CD14-positive monocyte (primary cell): ENCODE results near the gene LZTR1. TPM values are rescaled to one million over a fixed set of nuclear protein-coding genes. Genes with fewer than 3 reads are reported as not detected.
A peak's percentile ranks its signal among the peaks of the same experiment; 100 is the strongest.

ENCODE experiments used
- DNase-seq, 3 donors: peaks; one replicate each; pipeline ENCODE4 v3.0.0-alpha.2; 2011 to 2022
- H2AFZ ChIP-seq: 2 replicates; pipeline ENCODE4 v1.6.0; 2012; ENCODE audit warnings: mild to moderate bottlenecking, low read depth, low read length, inconsistent platforms; ENCODE audit not compliant: insufficient read depth, poor library complexity, severe bottlenecking
- H3K27ac ChIP-seq, 2 donors: 1 replicate in 1 of 2; 2 replicates in 1 of 2; pipeline ENCODE4 v1.5.1; 2012 to 2013; ENCODE audit warnings: low read length in 2 of 2, control low read depth in 1 of 2, inconsistent platforms in 1 of 2, low read depth in 1 of 2, mild to moderate bottlenecking in 1 of 2
- H3K27me3 ChIP-seq, 2 donors: one replicate each; pipeline versions ENCODE4 v1.6.0 to v1.6.1; 2011 to 2013; ENCODE audit warnings: low read length in 2 of 2; ENCODE audit not compliant: control insufficient read depth in 2 of 2, insufficient read depth in 2 of 2
- H3K36me3 ChIP-seq, 2 donors: replicated peaks in 1 of 2; 1 replicate in 1 of 2; 2 replicates in 1 of 2; pipeline versions ENCODE4 v1.5.1 to v1.6.1; 2012 to 2013; ENCODE audit warnings: low read length in 2 of 2, control low read depth in 1 of 2, inconsistent platforms in 1 of 2, mild to moderate bottlenecking in 1 of 2; ENCODE audit not compliant: insufficient read depth in 2 of 2, control insufficient read depth in 1 of 2
- H3K4me1 ChIP-seq, 2 donors: 1 replicate in 1 of 2; 2 replicates in 1 of 2; pipeline versions ENCODE4 v1.5.1 to v1.6.1; 2012 to 2013; ENCODE audit warnings: low read length in 2 of 2, control low read depth in 1 of 2, inconsistent platforms in 1 of 2, mild to moderate bottlenecking in 1 of 2, moderate library complexity in 1 of 2; ENCODE audit not compliant: insufficient read depth in 2 of 2, control insufficient read depth in 1 of 2
- H3K4me2 ChIP-seq: replicated peaks from 2 replicates; pipeline ENCODE3; 2012; ENCODE audit warnings: low read length, moderate library complexity, mild to moderate bottlenecking; ENCODE audit not compliant: poor library complexity, severe bottlenecking; ENCODE audit errors: extremely low read depth
- H3K4me3 ChIP-seq, 3 experiments: fragments of 200-600 bp in 1 of 3; sonication (generic) in 1 of 3; replicated peaks in 1 of 3; 1 replicate in 2 of 3; 2 replicates in 1 of 3; pipeline ENCODE4 v1.5.1; 2011 to 2013; ENCODE audit warnings: low read length in 3 of 3, mild to moderate bottlenecking in 3 of 3, control low read depth in 2 of 3, low read depth in 2 of 3, inconsistent platforms in 1 of 3, moderate library complexity in 1 of 3
- H3K79me2 ChIP-seq: 2 replicates; pipeline ENCODE4 v1.6.0; 2012; ENCODE audit warnings: mild to moderate bottlenecking, control low read depth, inconsistent platforms, low read length, moderate library complexity; ENCODE audit not compliant: insufficient read depth
- H3K9ac ChIP-seq: 2 replicates; pipeline ENCODE4 v1.6.0; 2017; ENCODE audit warnings: low read length, mild to moderate bottlenecking; ENCODE audit not compliant: insufficient read depth, poor library complexity, severe bottlenecking
- H3K9me3 ChIP-seq, 2 donors: replicated peaks in 1 of 2; 1 replicate in 1 of 2; 2 replicates in 1 of 2; pipeline versions ENCODE4 v1.5.1 to v1.6.1; 2012 to 2013; ENCODE audit warnings: low read length in 2 of 2, control low read depth in 1 of 2; ENCODE audit not compliant: control insufficient read depth in 1 of 2, insufficient read depth in 1 of 2
- H4K20me1 ChIP-seq: 2 replicates; pipeline ENCODE4 v1.6.0; 2012; ENCODE audit warnings: mild to moderate bottlenecking, low read length, control low read depth, moderate library complexity; ENCODE audit not compliant: insufficient read depth
- H3K27ac Mint-ChIP-seq, 7 donors: one replicate each; pipeline ENCODE4 v1.8.0; 2020; ENCODE audit warnings: mild to moderate bottlenecking in 7 of 7, mixed read lengths in 7 of 7, moderate library complexity in 6 of 7, inconsistent platforms in 2 of 7
- H3K27me3 Mint-ChIP-seq, 3 donors: one replicate each; pipeline ENCODE4 v1.8.0; 2021 to 2022; ENCODE audit warnings: low read depth in 3 of 3, mild to moderate bottlenecking in 3 of 3, mixed read lengths in 3 of 3, moderate library complexity in 3 of 3, inconsistent platforms in 1 of 3
- H3K36me3 Mint-ChIP-seq, 2 donors: one replicate each; pipeline ENCODE4 v1.8.0; 2020; ENCODE audit warnings: mixed read lengths in 2 of 2, inconsistent platforms in 1 of 2, mild to moderate bottlenecking in 1 of 2
- H3K4me1 Mint-ChIP-seq: one replicate; pipeline ENCODE4 v1.8.0; 2020; ENCODE audit warnings: mild to moderate bottlenecking, mixed read lengths
- H3K4me3 Mint-ChIP-seq, 2 donors: one replicate each; pipeline ENCODE4 v1.8.0; 2020; ENCODE audit warnings: mild to moderate bottlenecking in 2 of 2, mixed read lengths in 2 of 2, moderate library complexity in 1 of 2
- H3K9me3 Mint-ChIP-seq, 7 donors: one replicate each; pipeline ENCODE4 v1.8.0; 2020 to 2022; ENCODE audit warnings: mixed read lengths in 7 of 7, mild to moderate bottlenecking in 6 of 7, moderate library complexity in 6 of 7, inconsistent platforms in 2 of 7
- WGBS: methylation state at CpG from one replicate; pipeline ENCODE4 v1.1.5; 2013; ENCODE audit warnings: missing lambda C conversion rate; ENCODE audit not compliant: insufficient coverage; 5-methylcytosine and 5-hydroxymethylcytosine counted together
- intact Hi-C, 2 donors: fragments of 100-400 bp; cut with micrococcal nuclease; formaldehyde crosslinking; loops; one replicate each; pipeline versions ENCODE4 v1.15.0 to v1.15.1; 2023
- polyA plus RNA-seq, 3 donors: library from polyadenylated mRNA; depleted of rRNA in 1 of 3; unstranded in 2 of 3; stranded (reverse) in 1 of 3; fragments of 300-500 nt in 2 of 3; fragments of >200 nt in 1 of 3; fragmentation: Illumina TruSeq in 2 of 3; gene quantifications; 1 replicate in 2 of 3; 2 replicates in 1 of 3; pipeline ENCODE4 v1.2.3, GENCODE V29; 2012 to 2021
- TF ChIP-seq, protein P1 (sequence below): fragments of 200-600 bp; IDR thresholded peaks from one replicate; pipeline ENCODE4 v1.8.0; 2022; ENCODE audit warnings: antibody characterized with exemption, mild to moderate bottlenecking

LZTR1 gene
- polyA plus RNA-seq, 3 donors: 7.1 to 63.3 (median 11.5) TPM

- no peak overlapping the region for H3K27ac ChIP-seq
- H4K20me1 ChIP-seq: no peaks in the 10 kb centered on the region
- Mint-ChIP-seq H3K36me3 (peaks cover 55 to 79% of the 10 kb centered on the region in 2 donors), H3K27me3 (peaks cover 0 to 5% (median 3%) of the 10 kb centered on the region in 3 donors), H3K27ac (peak overlapping the region in 1 of 7 donors; percentile 6), H3K4me3 (no peak overlapping the region), H3K4me1 (no peaks in the 10 kb centered on the region), H3K9me3 (no peaks in the 10 kb centered on the region)
- TF ChIP-seq, protein P1, sequence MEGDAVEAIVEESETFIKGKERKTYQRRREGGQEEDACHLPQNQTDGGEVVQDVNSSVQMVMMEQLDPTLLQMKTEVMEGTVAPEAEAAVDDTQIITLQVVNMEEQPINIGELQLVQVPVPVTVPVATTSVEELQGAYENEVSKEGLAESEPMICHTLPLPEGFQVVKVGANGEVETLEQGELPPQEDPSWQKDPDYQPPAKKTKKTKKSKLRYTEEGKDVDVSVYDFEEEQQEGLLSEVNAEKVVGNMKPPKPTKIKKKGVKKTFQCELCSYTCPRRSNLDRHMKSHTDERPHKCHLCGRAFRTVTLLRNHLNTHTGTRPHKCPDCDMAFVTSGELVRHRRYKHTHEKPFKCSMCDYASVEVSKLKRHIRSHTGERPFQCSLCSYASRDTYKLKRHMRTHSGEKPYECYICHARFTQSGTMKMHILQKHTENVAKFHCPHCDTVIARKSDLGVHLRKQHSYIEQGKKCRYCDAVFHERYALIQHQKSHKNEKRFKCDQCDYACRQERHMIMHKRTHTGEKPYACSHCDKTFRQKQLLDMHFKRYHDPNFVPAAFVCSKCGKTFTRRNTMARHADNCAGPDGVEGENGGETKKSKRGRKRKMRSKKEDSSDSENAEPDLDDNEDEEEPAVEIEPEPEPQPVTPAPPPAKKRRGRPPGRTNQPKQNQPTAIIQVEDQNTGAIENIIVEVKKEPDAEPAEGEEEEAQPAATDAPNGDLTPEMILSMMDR: no peak
- H3K4me1 ChIP-seq: no peaks in the 10 kb centered on the region
- no peak for DNase-seq
- no peaks in the 10 kb centered on the region for H3K9me3 ChIP-seq
- no peak overlapping the region for H3K4me3 ChIP-seq
- H3K79me2 ChIP-seq: no peaks in the 10 kb centered on the region
- whole genome bisulfite sequencing: 32% methylated on average over 4 of the region's 17 CpGs
- H2AFZ ChIP-seq: no peak overlapping the region
- no peaks in the 10 kb centered on the region for H3K27me3 ChIP-seq
- intact Hi-C loops: loop anchor here in 1 of 2 donors (10.0 kb wide), 1 partner anchor 55 kb away; the partner anchor contains the start of gene LRRC74B
- H3K4me2 ChIP-seq: no peak overlapping the region
- H3K9ac ChIP-seq: no peak overlapping the region
- H3K36me3 ChIP-seq: peaks cover 64 to 88% of the 10 kb centered on the region in 2 donors
These were observed 7.4 kb downstream of the LZTR1 start for GRCh38 chr22:20989323-20990138.

DNA sequence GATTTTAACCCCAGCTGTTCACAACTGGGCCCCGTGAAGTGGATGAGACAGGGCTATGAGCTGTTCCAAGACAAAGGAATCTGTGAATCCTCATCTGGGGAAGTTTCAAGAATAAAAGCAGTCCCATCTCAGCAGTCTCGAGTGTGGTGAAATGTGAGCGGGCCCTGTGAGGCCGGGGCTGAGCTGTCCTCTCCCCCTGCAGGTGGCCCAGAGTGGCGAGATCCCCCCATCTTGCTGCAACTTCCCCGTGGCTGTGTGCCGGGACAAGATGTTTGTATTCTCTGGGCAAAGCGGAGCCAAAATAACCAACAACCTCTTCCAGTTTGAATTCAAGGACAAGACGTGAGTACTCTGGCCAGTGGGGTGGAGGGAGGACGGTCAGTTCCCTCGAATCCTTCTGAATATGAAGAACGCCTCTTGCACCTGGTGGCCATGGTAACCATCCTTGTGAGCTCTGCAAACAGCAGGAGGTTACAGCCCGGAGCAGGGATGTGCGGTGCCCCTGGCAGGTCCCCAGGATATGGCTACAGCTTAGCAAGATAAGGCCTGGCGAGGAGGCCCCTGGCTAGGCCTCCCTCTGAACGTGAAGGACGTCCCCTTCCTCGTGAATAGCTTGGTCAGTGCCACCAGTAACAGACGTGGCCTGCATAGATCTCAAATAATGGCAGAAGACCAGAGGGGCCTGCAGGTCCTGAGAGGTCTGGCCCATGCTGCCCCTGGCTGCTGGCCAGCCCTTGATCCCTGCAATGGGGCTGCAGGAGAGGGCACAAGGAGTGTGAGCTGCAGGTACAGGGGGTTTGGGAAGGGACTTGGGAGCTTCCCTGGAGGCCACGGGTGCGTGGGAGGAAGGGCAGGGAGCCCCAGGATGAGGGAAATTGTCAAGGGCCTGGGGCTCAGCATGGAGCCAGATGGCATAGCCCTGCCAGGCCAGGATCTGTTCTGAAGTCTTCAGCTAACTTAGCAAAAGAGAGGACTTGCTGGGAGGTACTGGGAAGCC is 8.4 kb downstream of the LZTR1 start:
- WGBS: 89% methylated on average over 19 of the region's 21 CpGs
- peaks cover 70 to 95% of the 10 kb centered on the region in 2 donors for H3K36me3 ChIP-seq
- H3K4me2 ChIP-seq: no peak overlapping the region
- H3K4me3 ChIP-seq: no peak overlapping the region
- H3K4me1 ChIP-seq: no peaks in the 10 kb centered on the region
- no peaks in the 10 kb centered on the region for H3K79me2 ChIP-seq
- H3K9ac ChIP-seq: no peak overlapping the region
- no peaks in the 10 kb centered on the region for H3K9me3 ChIP-seq
- DNase-seq: no peak
- peaks cover 0 to 5% (median 3%) of the 10 kb centered on the region in 3 donors for H3K27me3 Mint-ChIP-seq
- no peak overlapping the region for H2AFZ ChIP-seq
- H3K4me1 Mint-ChIP-seq: no peaks in the 10 kb centered on the region
- no peaks in the 10 kb centered on the region for H4K20me1 ChIP-seq
- TF ChIP-seq, protein P1: no peak
- intact Hi-C loops: no loop called here
- H3K4me3 Mint-ChIP-seq: no peak overlapping the region
- peaks cover 57 to 83% of the 10 kb centered on the region in 2 donors for H3K36me3 Mint-ChIP-seq
- peak overlapping the region in 3 of 7 donors; percentile 7 to 42 (median 13) for H3K27ac Mint-ChIP-seq
- no peak overlapping the region for H3K27ac ChIP-seq
- no peaks in the 10 kb centered on the region for H3K9me3 Mint-ChIP-seq
- H3K27me3 ChIP-seq: no peaks in the 10 kb centered on the region
